GM19467 (cell line): ENCODE results near the gene OCIAD1.
"Not testable (repeated sequence)": the region's sequence is repeated elsewhere in the genome, so short reads cannot be mapped to it uniquely, and the experiment has no call there.

Experiments used
- ATAC-seq: cut with Tn5 transposase; IDR thresholded peaks from one replicate; pipeline ENCODE4 v1.9.1; 2021; ENCODE audit warnings: mild to moderate bottlenecking, moderate library complexity; ENCODE audit not compliant: unreplicated experiment

The OCIAD1 gene, protein sequence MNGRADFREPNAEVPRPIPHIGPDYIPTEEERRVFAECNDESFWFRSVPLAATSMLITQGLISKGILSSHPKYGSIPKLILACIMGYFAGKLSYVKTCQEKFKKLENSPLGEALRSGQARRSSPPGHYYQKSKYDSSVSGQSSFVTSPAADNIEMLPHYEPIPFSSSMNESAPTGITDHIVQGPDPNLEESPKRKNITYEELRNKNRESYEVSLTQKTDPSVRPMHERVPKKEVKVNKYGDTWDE

DNA sequence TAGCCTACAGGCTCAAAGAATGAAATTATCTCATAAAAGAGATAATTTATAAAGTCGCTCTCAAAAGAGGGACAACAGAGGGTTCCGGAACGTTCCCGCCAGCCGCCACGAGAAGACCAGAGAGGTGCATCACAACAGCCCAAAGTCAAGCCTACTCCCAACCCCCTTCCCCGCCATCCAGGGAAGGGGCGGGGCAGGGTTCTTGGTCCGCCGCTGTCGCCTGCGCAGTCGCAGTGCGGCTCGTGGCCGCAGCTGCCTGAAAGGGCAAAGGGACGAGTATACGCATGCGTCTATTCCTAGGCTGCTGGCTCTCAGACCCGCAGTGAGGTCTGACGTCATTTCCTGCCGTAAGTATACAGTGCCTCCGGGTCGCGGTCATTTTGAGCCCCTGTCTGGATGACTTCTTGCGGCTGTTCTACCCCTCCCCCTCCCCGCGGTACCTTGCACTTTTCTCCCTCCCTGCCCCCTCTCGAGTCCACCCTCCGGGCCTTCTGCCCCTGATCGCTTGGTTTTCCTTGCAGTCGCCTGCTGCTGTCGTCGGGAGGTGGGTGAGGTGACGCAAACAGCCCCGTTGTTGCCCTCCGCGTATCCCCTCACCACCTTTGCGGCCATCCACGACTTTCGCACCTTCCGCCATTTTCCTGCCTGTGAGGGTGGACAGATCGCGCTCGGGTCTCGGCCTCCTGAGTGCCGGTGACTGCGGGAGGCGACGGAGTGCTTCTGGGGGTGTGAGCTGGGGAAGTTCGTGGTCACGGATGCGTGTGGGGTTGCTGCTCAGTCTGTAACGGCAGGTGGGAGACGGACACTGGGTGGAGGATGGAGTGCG is at the start of gene OCIAD1:
TSS of gene OCIAD1 (plus strand) at position 383 of the 826 bp plus-strand sequence. CDS start 1,537 bp downstream, outside the sequence.
- ATAC-seq = peak; percentile 99

DNA sequence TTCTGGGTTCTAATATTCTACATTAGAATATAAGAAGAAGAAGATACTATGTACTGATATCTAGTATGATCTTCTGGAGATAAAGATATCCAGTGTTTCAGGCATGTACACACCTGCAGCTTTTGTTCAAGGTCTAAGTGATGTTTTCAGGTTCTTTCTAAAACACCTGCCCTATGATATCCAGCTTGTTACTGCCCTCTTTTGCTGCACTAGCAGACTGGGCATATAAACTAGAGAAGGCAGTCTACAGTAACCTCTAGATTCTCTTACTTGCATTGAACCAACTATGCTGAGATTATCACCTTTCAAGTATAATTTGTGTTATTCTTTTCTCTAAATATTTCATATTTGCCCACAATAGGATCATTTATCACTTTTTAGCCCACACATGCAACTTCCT is 48.9 kb upstream of the OCIAD1 start:
- ATAC-seq = no peak

DNA sequence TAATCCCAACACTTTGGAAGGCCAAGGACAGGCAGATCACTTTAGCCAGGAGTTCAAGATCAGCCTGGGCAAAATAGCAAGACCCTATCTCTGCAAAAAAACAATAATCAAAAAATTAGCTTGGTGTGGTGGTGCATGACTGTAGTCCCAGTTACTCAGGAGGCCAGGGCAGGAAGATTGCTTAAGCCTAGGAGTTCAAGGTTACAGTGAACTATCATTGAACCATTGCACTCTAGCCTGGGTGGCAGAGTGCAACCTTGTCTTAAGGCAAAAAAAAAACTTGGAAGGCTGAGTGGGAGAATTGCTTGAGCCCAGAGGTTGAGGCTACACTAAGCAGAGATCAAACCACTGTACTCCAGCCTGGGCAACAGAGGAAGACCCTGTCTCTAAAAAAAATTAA is 45.6 kb upstream of the OCIAD1 start:
- ATAC-seq = no peak

DNA sequence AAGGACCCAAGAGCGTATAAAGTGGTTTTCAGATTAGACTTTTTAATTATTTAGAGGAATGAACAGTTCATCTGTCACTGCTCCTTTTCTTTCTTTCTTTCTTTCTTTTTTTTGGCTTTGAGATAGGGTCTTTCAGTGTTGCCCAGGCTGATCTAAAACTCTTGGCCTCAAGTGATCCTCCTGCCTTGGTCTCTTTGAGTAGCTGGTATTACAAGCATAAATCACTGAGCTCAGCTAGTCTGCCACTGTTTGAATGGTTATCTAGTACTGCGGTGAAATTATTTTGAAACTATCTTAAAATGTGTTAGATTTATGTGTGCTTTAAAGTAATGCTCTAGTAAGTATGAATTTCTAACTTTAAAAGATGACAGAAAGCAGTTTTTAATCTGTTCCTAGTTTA is 44.3 kb upstream of the OCIAD1 start:
- ATAC-seq = no peak

DNA sequence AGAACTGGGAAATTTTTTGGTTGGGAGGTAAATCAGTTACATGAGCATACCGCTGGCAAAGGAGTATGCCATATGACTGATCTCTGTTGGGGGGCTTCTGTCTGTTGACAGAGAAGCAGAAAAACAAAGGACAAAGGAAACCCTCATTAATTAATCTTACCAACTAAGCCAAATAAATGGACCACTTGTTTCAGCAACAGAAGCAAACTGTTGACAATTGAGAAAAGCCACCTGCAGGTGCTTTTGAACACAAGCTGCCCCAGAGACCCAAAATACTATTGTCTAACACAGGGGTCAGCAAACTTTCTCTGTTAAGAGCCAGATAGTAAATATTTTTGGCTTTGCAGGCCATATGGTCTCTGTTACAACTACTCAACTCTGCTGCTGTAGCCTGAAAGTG is 43.8 kb upstream of the OCIAD1 start:
- ATAC-seq = no peak

DNA sequence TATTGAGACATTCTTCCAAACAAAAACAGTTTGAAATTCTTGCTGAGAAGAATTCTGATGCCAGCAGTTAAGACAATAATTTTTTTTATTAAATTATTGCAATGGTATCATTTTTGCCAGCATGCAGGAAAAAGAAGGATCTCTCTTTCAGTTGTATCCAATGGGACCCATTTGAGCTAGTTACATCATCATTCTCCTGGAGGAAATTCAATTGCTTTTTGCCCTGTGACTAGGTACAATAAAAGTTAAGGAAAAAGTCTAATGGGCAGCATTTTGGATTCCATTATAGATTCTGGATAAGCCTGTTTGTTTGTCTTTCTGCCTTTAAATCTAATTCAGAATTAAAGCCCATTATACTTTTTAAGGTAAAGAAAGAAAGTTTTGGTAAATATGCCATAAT is 40.3 kb upstream of the OCIAD1 start:
- no peak for ATAC-seq

DNA sequence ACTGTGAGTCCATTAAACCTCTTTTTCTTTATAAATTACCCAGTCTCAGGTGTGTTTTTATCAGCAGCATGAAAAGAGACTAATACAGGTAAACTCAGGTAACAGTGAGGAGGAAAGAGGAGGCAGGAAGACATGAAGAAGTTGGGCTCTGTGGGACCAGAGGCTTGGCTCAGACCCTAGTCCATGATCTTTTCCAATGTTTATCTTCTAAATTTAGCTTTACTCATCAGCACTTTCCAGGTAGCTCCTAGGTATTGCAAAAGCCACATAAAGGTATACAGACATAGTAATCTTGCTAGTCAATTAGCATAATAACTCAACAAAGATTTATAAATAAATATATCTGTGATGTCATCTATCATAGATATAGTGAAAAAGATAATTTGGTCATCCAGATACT is 39.6 kb upstream of the OCIAD1 start:
- ATAC-seq = no peak

DNA sequence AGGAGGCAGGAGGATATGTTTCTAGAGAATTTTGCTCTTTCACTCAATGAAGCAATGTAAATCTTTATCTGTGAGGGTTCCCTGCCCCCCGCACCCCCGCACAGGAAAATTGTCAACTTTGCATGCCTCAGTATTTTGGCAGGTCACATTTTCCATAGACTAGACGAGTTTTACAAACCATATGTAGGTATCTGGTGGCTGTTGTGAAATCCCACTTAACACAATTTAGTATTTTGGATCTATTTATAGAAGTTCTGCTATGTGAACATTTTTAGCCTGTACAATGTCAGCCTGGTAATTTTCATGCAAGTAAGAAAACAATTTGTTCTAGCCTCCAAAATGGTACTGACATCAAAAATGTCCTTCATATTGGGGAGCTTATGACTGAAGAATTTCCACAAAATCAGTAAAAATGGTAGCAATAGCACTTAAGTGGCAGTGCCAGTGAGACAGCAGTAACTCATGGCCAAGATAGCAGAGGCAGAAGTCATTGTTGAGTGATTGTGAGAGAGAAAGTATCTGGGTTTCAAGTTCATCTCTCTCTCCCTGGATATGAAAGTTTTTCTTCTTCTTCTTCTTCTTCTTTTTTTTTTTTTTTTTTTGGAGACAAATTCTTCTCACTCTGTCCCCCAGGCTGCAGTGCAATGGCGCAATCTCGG is 38.4 kb upstream of the OCIAD1 start:
- ATAC-seq = no peak

DNA sequence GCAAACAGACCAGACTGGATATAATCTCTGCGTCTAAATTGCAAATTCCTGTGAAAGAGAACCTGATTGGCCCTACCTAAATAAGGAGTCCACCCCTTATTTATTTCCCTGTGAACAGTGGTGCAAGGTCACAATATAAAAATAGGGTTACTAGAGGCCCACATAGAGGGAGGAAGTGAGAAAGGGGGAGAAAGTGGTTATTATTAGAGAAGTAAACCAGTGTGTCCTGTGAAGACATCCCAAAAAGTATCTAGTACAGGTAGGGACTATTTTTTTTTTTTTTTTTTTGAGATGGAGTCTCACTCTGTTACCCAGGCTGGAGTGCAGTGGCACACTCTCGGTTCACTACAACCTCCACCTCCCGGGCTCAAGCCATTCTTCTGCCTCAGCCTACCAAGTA is 35.8 kb upstream of the OCIAD1 start:
- no peak for ATAC-seq

DNA sequence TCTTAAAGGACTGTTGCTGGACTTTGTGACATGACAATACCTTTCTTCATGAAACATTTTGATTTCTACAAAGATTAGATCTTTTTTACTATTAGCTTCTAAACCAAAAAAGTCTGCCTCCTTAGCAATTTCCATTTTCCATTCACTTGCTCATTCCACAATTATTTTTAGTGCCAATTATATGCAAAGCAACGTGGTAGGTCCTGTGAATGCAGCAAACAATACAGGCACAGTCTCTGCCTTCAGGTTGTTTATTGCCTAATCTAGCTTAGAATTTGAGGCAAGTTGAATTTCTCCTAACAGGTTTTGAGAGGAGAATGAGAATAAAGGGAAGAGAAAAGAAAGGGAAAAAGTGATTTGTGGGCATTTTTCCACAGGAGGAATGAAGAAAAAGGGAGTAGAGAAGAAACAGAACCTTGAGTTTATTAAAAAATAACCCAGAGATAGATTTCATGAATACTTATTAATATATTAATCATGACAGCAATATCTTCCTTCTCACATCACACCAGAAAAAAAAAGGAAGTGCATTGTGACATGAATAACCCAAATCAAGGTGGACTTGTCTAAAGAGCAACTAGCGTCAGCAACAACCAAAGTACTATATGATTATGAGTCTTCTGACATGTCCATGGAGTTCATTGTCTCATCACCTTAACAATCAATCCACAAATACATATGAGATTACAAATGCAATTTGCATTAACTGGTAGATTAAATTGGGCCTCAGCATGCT is 34.5 kb upstream of the OCIAD1 start:
- ATAC-seq = no peak

DNA sequence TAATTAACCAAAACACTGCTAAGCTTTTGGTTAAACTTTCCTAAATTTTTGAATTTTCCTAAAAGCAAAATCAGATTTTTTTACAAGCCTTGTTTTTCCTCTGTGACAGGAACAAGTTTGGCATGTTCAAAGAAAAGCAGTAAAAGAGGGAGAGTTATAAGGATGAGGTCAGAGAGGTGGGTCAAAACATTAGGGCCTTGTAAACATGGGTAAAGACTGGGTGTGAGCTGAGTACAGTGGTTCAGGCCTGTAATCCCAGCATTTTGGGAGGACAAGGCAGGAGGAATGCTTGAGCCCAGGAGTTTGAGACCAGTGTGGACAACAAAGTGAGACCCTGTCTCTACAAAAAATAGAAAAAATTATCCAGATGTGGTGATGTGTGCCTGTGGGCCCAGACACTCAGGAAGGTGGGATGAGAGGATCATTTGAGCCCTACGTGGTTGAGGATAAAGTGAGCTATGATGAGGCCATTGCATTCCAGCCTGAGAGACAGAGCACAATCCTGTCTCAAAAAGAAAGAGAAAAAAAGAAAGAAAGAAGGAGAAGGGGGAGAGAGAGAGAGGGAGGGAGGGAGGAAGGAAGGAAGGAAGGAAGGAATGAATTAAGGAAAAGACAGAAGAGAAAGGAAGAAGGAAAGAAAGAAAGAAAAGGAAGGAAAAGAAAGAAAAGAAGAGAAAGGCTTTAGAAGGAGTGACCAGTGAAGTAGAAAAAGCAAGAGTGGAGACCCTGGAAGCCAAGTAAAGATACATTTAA is 33.8 kb upstream of the OCIAD1 start:
- ATAC-seq = no peak

DNA sequence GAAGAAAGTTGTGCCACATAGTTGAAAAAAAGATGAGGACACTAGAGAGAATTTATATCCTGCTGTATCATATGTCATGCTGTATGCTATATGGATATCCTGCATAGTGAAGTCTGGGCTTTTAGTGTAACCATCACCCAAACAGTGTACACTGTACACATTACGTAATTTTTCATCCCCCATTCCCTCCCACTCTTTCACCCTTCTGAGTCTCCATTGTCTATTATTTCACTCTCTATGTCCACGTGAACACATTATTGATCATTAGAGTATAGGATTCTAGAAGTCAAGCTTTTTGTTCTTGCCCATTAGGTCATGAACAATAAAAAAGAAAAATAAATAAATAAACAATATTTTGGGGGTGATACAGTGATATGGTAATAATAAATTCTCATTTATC is 32.8 kb upstream of the OCIAD1 start:
- ATAC-seq = no peak

DNA sequence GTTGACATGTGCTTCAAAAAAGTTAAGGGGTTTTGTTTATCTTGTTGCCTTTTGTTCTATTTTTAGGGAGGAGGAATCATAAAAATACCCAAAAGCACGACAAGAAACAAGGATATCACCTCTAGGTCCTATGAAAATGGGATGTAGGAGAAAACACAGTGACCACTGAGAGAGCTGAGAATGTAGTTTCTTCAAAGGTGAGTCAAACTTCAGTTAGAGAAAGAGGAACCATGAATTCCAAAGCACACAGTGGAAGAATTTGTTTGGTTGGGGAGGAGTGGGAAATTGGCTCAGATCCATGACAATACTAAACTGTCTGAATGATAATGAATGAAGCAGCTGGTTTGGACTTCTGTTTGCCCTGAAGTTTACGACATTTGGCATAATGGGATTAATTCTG is 31.7 kb upstream of the OCIAD1 start:
- ATAC-seq = no peak

DNA sequence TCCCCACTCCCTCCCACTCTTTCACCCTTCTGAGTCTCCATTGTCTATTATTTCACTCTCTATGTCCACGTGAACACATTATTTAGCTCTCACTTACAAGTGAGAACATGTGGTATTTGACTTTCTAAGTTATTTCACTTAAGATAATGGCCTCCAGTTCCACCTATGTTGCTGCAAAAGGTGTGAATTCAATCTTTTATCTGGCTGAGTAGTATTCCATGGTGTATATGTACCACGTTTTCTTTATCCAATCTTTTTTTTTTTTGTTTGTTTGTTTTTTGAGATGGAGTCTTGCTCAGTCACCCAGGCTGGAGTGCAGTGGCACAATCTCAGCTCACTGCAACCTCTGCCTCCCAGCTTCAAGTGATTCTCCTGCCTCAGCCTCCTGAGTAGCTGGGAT is 30.7 kb upstream of the OCIAD1 start:
- ATAC-seq = not testable (repeated sequence)

DNA sequence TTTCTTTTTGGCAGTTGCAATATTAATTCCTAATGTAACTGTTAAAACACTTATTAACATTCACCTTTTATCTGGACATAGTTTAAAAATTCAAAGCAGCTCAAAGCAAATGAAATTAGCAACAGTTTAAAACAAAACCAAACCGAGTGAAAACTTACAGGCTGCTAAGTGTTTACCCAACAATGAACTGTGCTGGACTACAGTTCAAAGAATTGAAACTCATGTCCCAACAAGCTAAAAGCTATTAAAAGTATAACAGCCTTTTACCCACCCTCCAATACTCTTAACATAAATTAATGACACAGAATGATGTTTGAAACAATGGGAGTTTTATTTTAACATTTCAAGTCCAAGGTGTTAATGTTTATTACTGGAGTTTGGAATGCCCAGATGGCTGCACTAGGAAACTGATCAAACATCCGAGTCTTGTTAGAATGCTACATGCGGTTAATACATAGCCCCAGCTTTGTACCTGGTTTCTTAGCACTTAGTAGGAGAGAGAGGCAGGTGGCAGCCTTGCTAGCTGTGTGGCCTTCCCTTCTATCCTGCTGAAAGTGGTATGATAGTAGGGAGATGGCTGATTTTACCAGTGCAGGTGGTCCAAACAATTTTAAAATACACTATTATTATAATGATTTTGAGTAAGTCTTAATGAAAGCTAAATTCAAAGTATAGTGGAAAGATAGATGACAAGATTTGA is 29.7 kb upstream of the OCIAD1 start:
- no peak for ATAC-seq

DNA sequence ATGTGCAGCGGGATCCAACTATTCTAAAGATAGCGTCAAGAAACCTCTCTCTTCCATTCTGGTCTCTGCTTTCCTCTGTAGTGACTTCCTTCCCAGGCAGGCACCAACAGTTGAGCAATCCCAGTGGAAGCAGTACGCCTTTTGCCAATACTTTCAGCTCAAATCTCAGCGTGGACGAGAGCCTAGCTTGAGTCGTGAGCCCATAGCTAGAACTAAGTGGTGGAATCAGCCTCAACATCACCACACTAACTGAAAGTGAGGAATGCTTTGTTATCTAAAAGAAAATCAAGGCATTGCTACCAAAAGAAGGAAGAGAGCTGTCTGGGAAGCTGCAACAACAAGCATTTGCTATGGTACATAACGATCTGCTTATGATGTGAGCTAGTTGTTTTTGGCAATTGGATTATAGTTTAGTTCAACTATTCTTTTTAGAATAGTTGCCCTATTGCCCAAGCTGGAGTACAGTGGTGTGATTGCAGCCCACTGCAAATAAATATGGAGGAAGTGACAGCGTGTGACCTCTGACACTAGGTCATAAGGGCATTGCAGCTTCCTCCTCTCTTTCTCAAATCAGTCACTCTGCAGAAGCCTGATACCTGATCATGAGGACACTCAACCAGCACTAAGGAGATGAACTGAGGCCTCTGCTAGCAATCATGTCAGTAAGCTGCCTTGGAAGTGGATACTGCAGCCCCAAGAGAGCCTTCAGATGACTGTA is 26.1 kb upstream of the OCIAD1 start:
- ATAC-seq = no peak

DNA sequence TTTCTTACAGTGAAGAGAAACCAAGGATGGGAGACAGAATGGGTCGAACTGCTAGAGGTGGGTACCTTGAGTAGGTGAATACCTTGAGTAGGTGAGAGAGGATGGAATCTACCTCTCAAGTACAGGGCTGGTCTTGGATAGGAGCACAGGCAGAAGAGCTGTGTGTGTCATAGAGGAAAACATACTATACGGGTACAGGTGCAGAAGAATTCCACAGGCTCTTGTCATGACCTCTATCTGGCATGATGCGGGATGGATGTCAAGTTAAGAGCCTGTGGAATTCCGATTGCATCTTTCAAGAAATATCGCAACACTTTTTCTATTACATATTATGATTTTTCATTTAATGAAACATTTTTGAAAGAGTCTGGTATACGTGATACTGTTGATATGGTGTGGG is 18.0 kb upstream of the OCIAD1 start:
- ATAC-seq = no peak

DNA sequence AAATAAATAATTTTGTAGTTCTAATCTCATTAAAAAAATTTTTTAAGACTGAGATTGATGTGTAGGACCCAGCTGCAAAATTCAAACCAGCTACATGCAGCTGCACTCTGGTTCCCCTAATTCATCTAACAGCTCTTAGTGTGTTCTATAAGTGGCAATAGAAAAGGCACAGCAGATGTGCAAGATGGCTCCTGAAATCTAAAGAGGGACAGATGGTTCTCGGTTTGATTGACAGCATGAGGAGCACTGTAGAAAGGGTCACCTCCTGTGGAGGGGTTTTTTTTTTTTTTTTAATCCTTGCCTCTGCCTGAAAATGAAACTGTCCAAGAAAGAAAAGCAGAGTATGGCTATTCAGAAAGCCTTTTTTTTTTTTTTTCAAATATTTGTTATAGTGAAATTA is 16.9 kb upstream of the OCIAD1 start:
- ATAC-seq = peak; percentile 57

DNA sequence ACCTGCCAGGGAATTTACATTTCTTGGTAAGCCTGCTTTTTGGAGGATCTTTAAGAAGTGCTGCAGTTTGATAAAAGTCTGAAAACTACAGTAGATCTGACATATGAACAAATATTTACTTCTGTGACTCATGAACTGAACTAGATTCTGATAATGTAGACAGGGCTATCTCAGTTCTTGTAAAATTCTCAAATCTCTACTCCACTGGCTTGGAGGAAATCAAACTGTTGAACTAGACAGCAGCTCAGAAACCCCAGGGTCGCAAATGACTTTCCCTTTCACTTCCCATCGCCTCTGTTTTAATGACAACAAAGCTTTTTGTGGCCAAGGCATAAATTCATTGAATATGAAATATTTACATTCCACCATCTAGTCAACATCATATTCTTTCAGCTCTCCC is 15.4 kb upstream of the OCIAD1 start:
- peak; percentile 51 for ATAC-seq
